Neuronal stem cell (in vitro differentiated cells): ENCODE measurements around the gene DGKG.

Source experiments
- DNase-seq: peaks from one replicate; pipeline ENCODE4 v3.0.0-alpha.2; 2013; ENCODE audit warnings: low spot score
- H2AFZ ChIP-seq: one replicate; pipeline ENCODE4 v1.6.1; 2013; ENCODE audit warnings: mild to moderate bottlenecking, low read length, inconsistent platforms
- H2AK5ac ChIP-seq: 2 replicates; pipeline ENCODE4 v1.6.1; 2013; ENCODE audit warnings: low read depth, mild to moderate bottlenecking, inconsistent platforms, low read length, moderate library complexity, mixed read lengths
- H2BK120ac ChIP-seq: 2 replicates; pipeline ENCODE4 v1.6.1; 2013; ENCODE audit warnings: low read depth, mild to moderate bottlenecking, inconsistent platforms, low read length, moderate library complexity, mixed read lengths
- H2BK12ac ChIP-seq: one replicate; pipeline ENCODE4 v1.6.1; 2013; ENCODE audit warnings: low read length, inconsistent platforms
- H2BK15ac ChIP-seq: 2 replicates; pipeline ENCODE4 v1.6.1; 2013; ENCODE audit warnings: mild to moderate bottlenecking, low read length, inconsistent platforms, mixed read lengths
- H2BK5ac ChIP-seq: one replicate; pipeline ENCODE4 v1.6.1; 2013; ENCODE audit warnings: inconsistent platforms, mild to moderate bottlenecking, low read length, moderate library complexity
- H3K14ac ChIP-seq: one replicate; pipeline ENCODE4 v1.6.1; 2013; ENCODE audit warnings: low read length, inconsistent platforms
- H3K18ac ChIP-seq: 2 replicates; pipeline ENCODE4 v1.6.1; 2013; ENCODE audit warnings: low read length, inconsistent platforms
- H3K23ac ChIP-seq: 2 replicates; pipeline ENCODE4 v1.6.1; 2013; ENCODE audit warnings: low read depth, mild to moderate bottlenecking, mixed read lengths, low read length, inconsistent platforms; ENCODE audit not compliant: poor library complexity
- H3K27ac ChIP-seq: replicated peaks from 3 replicates; pipeline ENCODE4 v1.5.1; 2013; ENCODE audit warnings: low read length, inconsistent platforms
- H3K27me3 ChIP-seq, 3 experiments: 2 replicates each; pipeline ENCODE4 v1.6.1; 2013; ENCODE audit warnings: low read length in 3 of 3, mild to moderate bottlenecking in 2 of 3, inconsistent platforms in 1 of 3, low read depth in 1 of 3, mixed read lengths in 1 of 3, moderate library complexity in 1 of 3; ENCODE audit not compliant: control insufficient read depth in 3 of 3, insufficient read depth in 3 of 3
- H3K36me3 ChIP-seq, 2 donors: replicated peaks in 1 of 2; 2 replicates each; pipeline ENCODE4 v1.6.1; 2013; ENCODE audit warnings: low read length in 2 of 2; ENCODE audit not compliant: control insufficient read depth in 2 of 2, insufficient read depth in 2 of 2
- H3K4ac ChIP-seq: 2 replicates; pipeline ENCODE4 v1.6.1; 2013; ENCODE audit warnings: inconsistent platforms, mild to moderate bottlenecking, low read length, moderate library complexity
- H3K4me1 ChIP-seq, 2 donors: 1 replicate in 1 of 2; 2 replicates in 1 of 2; pipeline ENCODE4 v1.6.1; 2013; ENCODE audit warnings: low read length in 2 of 2, low read depth in 1 of 2; ENCODE audit not compliant: control insufficient read depth in 2 of 2, insufficient read depth in 1 of 2
- H3K4me2 ChIP-seq: one replicate; pipeline ENCODE4 v1.6.1; 2013; ENCODE audit warnings: mild to moderate bottlenecking, low read length, inconsistent platforms; ENCODE audit not compliant: insufficient read depth, poor library complexity, severe bottlenecking
- H3K4me3 ChIP-seq, 2 donors: 2 replicates each; pipeline ENCODE4 v1.5.1; 2013; ENCODE audit warnings: low read length in 2 of 2, mild to moderate bottlenecking in 2 of 2, inconsistent platforms in 1 of 2, moderate library complexity in 1 of 2
- H3K79me1 ChIP-seq: one replicate; pipeline ENCODE4 v1.6.1; 2013; ENCODE audit warnings: low read depth, mild to moderate bottlenecking, inconsistent platforms, low read length, moderate library complexity
- H3K9ac ChIP-seq: one replicate; pipeline ENCODE4 v1.6.1; 2013; ENCODE audit warnings: mild to moderate bottlenecking, low read depth, low read length, inconsistent platforms; ENCODE audit not compliant: poor library complexity
- H3K9me3 ChIP-seq, 2 donors: replicated peaks in 1 of 2; 2 replicates each; pipeline versions ENCODE3 to v1.6.1; 2013; ENCODE audit warnings: low read length in 2 of 2, mild to moderate bottlenecking in 2 of 2, inconsistent platforms in 1 of 2, low read depth in 1 of 2, mixed read lengths in 1 of 2, moderate library complexity in 1 of 2; ENCODE audit not compliant: control insufficient read depth in 2 of 2, insufficient read depth in 1 of 2
- H4K8ac ChIP-seq: one replicate; pipeline ENCODE4 v1.6.1; 2013; ENCODE audit warnings: low read depth, mild to moderate bottlenecking, inconsistent platforms, low read length, moderate library complexity
- H4K91ac ChIP-seq: one replicate; pipeline ENCODE4 v1.6.1; 2013; ENCODE audit warnings: low read length, low read depth, mild to moderate bottlenecking, inconsistent platforms; ENCODE audit not compliant: poor library complexity
- WGBS, 2 donors: extraction: QIAGEN DNeasy Blood & Tissue Kit; methylation state at CpG; one replicate each; pipeline ENCODE4 v1.1.7; 2013; ENCODE audit warnings: missing lambda C conversion rate in 2 of 2, mixed read lengths in 1 of 2; ENCODE audit not compliant: insufficient read length in 2 of 2, insufficient replicate concordance in 1 of 2; ENCODE audit errors: extremely low coverage in 2 of 2; 5-methylcytosine and 5-hydroxymethylcytosine counted together

DGKG gene

GRCh38 chr3:186356152-186356551, 5.9 kb downstream of the DGKG start:
- no peak overlapping the region for H2AK5ac ChIP-seq
- no peak overlapping the region for H3K4me3 ChIP-seq
- no peaks in the 10 kb centered on the region for H3K79me1 ChIP-seq
- H3K27ac ChIP-seq = no peak overlapping the region
- H3K14ac ChIP-seq = no peak overlapping the region
- no peak overlapping the region for H3K4me2 ChIP-seq
- H2BK5ac ChIP-seq = no peak overlapping the region
- no peak overlapping the region for H2BK12ac ChIP-seq
- no peak overlapping the region for H3K9ac ChIP-seq
- H2AFZ ChIP-seq = no peak overlapping the region
- no peak overlapping the region for H2BK15ac ChIP-seq
- no peak overlapping the region for H4K8ac ChIP-seq
- peaks cover 4 to 5% of the 10 kb centered on the region in 2 donors for H3K4me1 ChIP-seq
- no peak overlapping the region for H2BK120ac ChIP-seq
- peaks cover 0 to 1% of the 10 kb centered on the region in 2 donors for H3K9me3 ChIP-seq
- H3K36me3 ChIP-seq = no peaks in the 10 kb centered on the region
- H3K4ac ChIP-seq = no peak overlapping the region
- peaks cover 1 to 36% (median 11%) of the 10 kb centered on the region in 3 experiments for H3K27me3 ChIP-seq
- no peak for DNase-seq
- no peak overlapping the region for H3K18ac ChIP-seq
- no CpG with 5 or more reads among the region's 5 CpGs for WGBS, 2 donors
- H4K91ac ChIP-seq = no peak overlapping the region
- H3K23ac ChIP-seq = no peak overlapping the region

DNA sequence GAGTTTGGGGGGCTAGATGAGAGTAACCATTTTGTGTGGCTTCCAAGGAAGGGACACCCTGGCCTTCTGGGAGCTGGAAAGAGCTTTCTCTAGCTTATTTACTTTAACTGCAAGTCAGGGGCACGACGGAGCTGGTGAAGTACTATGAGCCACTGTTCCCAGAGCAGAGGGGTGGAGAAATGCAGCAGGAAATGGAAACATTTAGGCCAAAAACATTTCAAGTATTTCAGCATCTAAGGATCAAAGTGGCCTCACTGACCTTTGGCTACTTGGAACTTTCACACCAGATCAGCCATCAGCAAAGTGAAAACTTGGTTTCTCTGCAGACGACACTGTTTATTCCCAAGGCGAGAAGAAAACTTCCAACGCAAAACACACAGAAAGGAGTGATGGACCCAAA, 7.9 kb downstream of the DGKG start:
- Histone ChIP-seq H3K4me1 (no peaks in the 10 kb centered on the region), H3K9ac (no peak overlapping the region), H2AFZ (no peak overlapping the region), H3K18ac (no peak overlapping the region), H3K23ac (no peak overlapping the region), H3K79me1 (no peaks in the 10 kb centered on the region), H3K36me3 (no peaks in the 10 kb centered on the region), H4K91ac (no peak overlapping the region), H3K9me3 (peaks cover 0 to 1% of the 10 kb centered on the region in 2 donors), H4K8ac (no peak overlapping the region), H3K4me2 (no peak overlapping the region), H2BK5ac (no peak overlapping the region), H2BK120ac (no peak overlapping the region), H3K4me3 (no peak overlapping the region), H3K4ac (no peak overlapping the region), H3K27me3 (peaks cover 0 to 15% (median 0%) of the 10 kb centered on the region in 3 experiments), H2AK5ac (no peak overlapping the region), H3K27ac (no peak overlapping the region), H2BK12ac (no peak overlapping the region), H2BK15ac (no peak overlapping the region), H3K14ac (no peak overlapping the region)
- WGBS, 2 donors = no CpG with 5 or more reads among the region's 5 CpGs
- DNase-seq = no peak

GRCh38 chr3:186352369-186352768, 9.7 kb downstream of the DGKG start:
- H3K23ac ChIP-seq = no peak overlapping the region
- H4K8ac ChIP-seq = no peak overlapping the region
- no peak overlapping the region for H3K14ac ChIP-seq
- no peak overlapping the region for H3K4ac ChIP-seq
- no peak overlapping the region for H2BK5ac ChIP-seq
- H3K9ac ChIP-seq = no peak overlapping the region
- no peak overlapping the region for H4K91ac ChIP-seq
- no peak overlapping the region for H3K4me3 ChIP-seq
- H2AFZ ChIP-seq = no peak overlapping the region
- H3K27me3 ChIP-seq = peaks cover 0 to under 1% (median 0%) of the 10 kb centered on the region in 3 experiments
- H3K4me2 ChIP-seq = no peak overlapping the region
- no peaks in the 10 kb centered on the region for H3K36me3 ChIP-seq
- H3K79me1 ChIP-seq = no peaks in the 10 kb centered on the region
- no peak overlapping the region for H2BK12ac ChIP-seq
- no peak overlapping the region for H2BK120ac ChIP-seq
- H3K18ac ChIP-seq = no peak overlapping the region
- H3K27ac ChIP-seq = no peak overlapping the region
- no peak for DNase-seq
- no CpG with 5 or more reads among the region's 4 CpGs for WGBS, 2 donors
- peaks cover 0 to 1% of the 10 kb centered on the region in 2 donors for H3K9me3 ChIP-seq
- H2BK15ac ChIP-seq = no peak overlapping the region
- H2AK5ac ChIP-seq = no peak overlapping the region
- H3K4me1 ChIP-seq = no peaks in the 10 kb centered on the region

- Histone ChIP-seq H3K4me3 (no peak overlapping the region), H2AK5ac (no peak overlapping the region), H2BK5ac (no peak overlapping the region), H2BK15ac (no peak overlapping the region), H3K9ac (no peak overlapping the region), H3K27ac (no peak overlapping the region), H3K18ac (no peak overlapping the region), H3K4me2 (no peak overlapping the region), H2AFZ (no peak overlapping the region), H3K4me1 (peaks cover 0 to 2% of the 10 kb centered on the region in 2 donors), H2BK12ac (no peak overlapping the region), H4K91ac (no peak overlapping the region), H3K79me1 (no peaks in the 10 kb centered on the region), H4K8ac (no peak overlapping the region), H3K4ac (no peak overlapping the region), H3K9me3 (no peaks in the 10 kb centered on the region), H2BK120ac (no peak overlapping the region), H3K23ac (no peak overlapping the region), H3K14ac (no peak overlapping the region), H3K27me3 (peaks cover 0 to 7% (median 0%) of the 10 kb centered on the region in 3 experiments), H3K36me3 (no peaks in the 10 kb centered on the region)
- DNase-seq = no peak
- WGBS, 2 donors = no CpG with 5 or more reads among the region's 5 CpGs
These were observed 19.8 kb downstream of the DGKG start for GRCh38 chr3:186342197-186342596.
